HEK293 (cell line): ENCODE measurements around the gene NDUFV1.

Experiments used
- CTCF ChIA-PET: fragments of 350-600 bp; formaldehyde crosslinking; extraction: SDS; loops from one replicate; lab custom pipeline; 2021; ENCODE audit warnings: antibody characterized with exemption; lab: Yijun Ruan, JAX
- POLR2A ChIA-PET: fragments of 300-600 bp; formaldehyde crosslinking; extraction: SDS; loops from one replicate; lab custom pipeline; 2020; ENCODE audit warnings: antibody characterized with exemption, inconsistent platforms; lab: Yijun Ruan, JAX
- H3K27ac ChIP-seq: fragments of 200-500 bp; sonication (Bioruptor generic); 2 replicates; pipeline ENCODE4 v1.5.1; 2014; ENCODE audit warnings: low read depth, low read length, control low read depth, inconsistent platforms; ENCODE audit errors: extremely low read depth
- H3K36me3 ChIP-seq, 2 experiments: fragments of 200-500 bp in 1 of 2; sonication (Bioruptor generic) in 1 of 2; 1 replicate in 1 of 2; 2 replicates in 1 of 2; pipeline ENCODE4 v1.5.1; 2014 to 2017; ENCODE audit warnings: inconsistent platforms in 2 of 2, low read length in 2 of 2; ENCODE audit not compliant: control insufficient read depth in 2 of 2, insufficient read depth in 1 of 2
- H3K4me1 ChIP-seq: fragments of 200-500 bp; sonication (Bioruptor generic); 2 replicates; pipeline ENCODE4 v1.5.1; 2014; ENCODE audit warnings: mild to moderate bottlenecking, low read length, inconsistent platforms; ENCODE audit not compliant: control insufficient read depth, insufficient read depth
- H3K4me3 ChIP-seq: 2 replicates; pipeline ENCODE4 v1.5.1; 2011; ENCODE audit warnings: low read depth, mild to moderate bottlenecking, control low read depth, low read length, moderate library complexity
- H3K9me3 ChIP-seq: fragments of 200-500 bp; sonication (Bioruptor generic); 2 replicates; pipeline ENCODE4 v1.5.1; 2014; ENCODE audit warnings: low read depth, low read length, inconsistent platforms; ENCODE audit not compliant: control insufficient read depth, insufficient read depth
- FEZF1 ChIP-seq: fragments of 450-650 bp; formaldehyde crosslinking; IDR thresholded peaks from 2 replicates; pipeline ENCODE4 v1.5.1; 2016; ENCODE audit warnings: missing biosample characterization, missing genetic modification characterization
- GLIS1 ChIP-seq: fragments of 450-650 bp; formaldehyde crosslinking; IDR thresholded peaks from 2 replicates; pipeline ENCODE4 v1.5.1; 2016; ENCODE audit warnings: missing biosample characterization, missing genetic modification characterization
- MZF1 ChIP-seq: fragments of 450-650 bp; formaldehyde crosslinking; IDR thresholded peaks from 2 replicates; pipeline ENCODE4 v1.5.1; 2017; ENCODE audit warnings: missing biosample characterization, missing genetic modification characterization, borderline replicate concordance
- OSR2 ChIP-seq: fragments of 450-650 bp; formaldehyde crosslinking; IDR thresholded peaks from 2 replicates; pipeline ENCODE4 v1.5.1; 2016; ENCODE audit warnings: missing biosample characterization, missing genetic modification characterization
- REPIN1 ChIP-seq: fragments of 450-650 bp; formaldehyde crosslinking; IDR thresholded peaks from 2 replicates; pipeline ENCODE4 v1.5.1; 2017; ENCODE audit warnings: missing biosample characterization, missing genetic modification characterization, low read depth
- SCRT1 ChIP-seq: fragments of 450-650 bp; formaldehyde crosslinking; IDR thresholded peaks from 2 replicates; pipeline ENCODE4 v1.5.1; 2016; ENCODE audit warnings: missing biosample characterization, missing genetic modification characterization, borderline replicate concordance
- SCRT2 ChIP-seq: fragments of 450-650 bp; formaldehyde crosslinking; IDR thresholded peaks from 2 replicates; pipeline ENCODE4 v1.5.1; 2016; ENCODE audit warnings: missing biosample characterization, missing genetic modification characterization
- TCF7L2 ChIP-seq: IDR thresholded peaks from 2 replicates; pipeline ENCODE4 v1.6.1; 2011; ENCODE audit warnings: low read depth, mild to moderate bottlenecking, inconsistent platforms, low read length, moderate library complexity, borderline replicate concordance
- ZFP69B ChIP-seq: fragments of 450-650 bp; formaldehyde crosslinking; IDR thresholded peaks from 2 replicates; pipeline ENCODE4 v1.5.1; 2016; ENCODE audit warnings: missing biosample characterization, missing genetic modification characterization
- ZNF155 ChIP-seq: fragments of 450-650 bp; formaldehyde crosslinking; IDR thresholded peaks from 2 replicates; pipeline ENCODE4 v1.5.1; 2016; ENCODE audit warnings: missing biosample characterization, missing genetic modification characterization
- ZNF23 ChIP-seq: fragments of 450-650 bp; formaldehyde crosslinking; IDR thresholded peaks from 2 replicates; pipeline ENCODE4 v1.5.1; 2016; ENCODE audit warnings: missing biosample characterization, missing genetic modification characterization, borderline replicate concordance
- ZNF426 ChIP-seq: fragments of 450-650 bp; formaldehyde crosslinking; IDR thresholded peaks from 2 replicates; pipeline ENCODE4 v1.5.1; 2017; ENCODE audit warnings: missing biosample characterization, missing genetic modification characterization, mild to moderate bottlenecking, inconsistent platforms, moderate library complexity
- ZNF48 ChIP-seq: fragments of 450-650 bp; formaldehyde crosslinking; IDR thresholded peaks from 2 replicates; pipeline ENCODE4 v1.5.1; 2016; ENCODE audit warnings: missing biosample characterization, missing genetic modification characterization
- ZNF600 ChIP-seq: fragments of 450-650 bp; formaldehyde crosslinking; IDR thresholded peaks from 2 replicates; pipeline ENCODE4 v1.5.1; 2016; ENCODE audit warnings: missing biosample characterization, missing genetic modification characterization
- ZNF623 ChIP-seq: fragments of 450-650 bp; formaldehyde crosslinking; IDR thresholded peaks from 2 replicates; pipeline ENCODE4 v1.5.1; 2016; ENCODE audit warnings: missing biosample characterization, missing genetic modification characterization
- ZSCAN16 ChIP-seq: fragments of 450-650 bp; formaldehyde crosslinking; IDR thresholded peaks from 2 replicates; pipeline ENCODE4 v1.5.1; 2016; ENCODE audit warnings: missing biosample characterization, missing genetic modification characterization
- ZXDB ChIP-seq: fragments of 450-650 bp; formaldehyde crosslinking; IDR thresholded peaks from 2 replicates; pipeline ENCODE4 v1.5.1; 2016; ENCODE audit warnings: missing biosample characterization, missing genetic modification characterization
- TF ChIP-seq, protein P1 (sequence below): fragments of 450-650 bp; formaldehyde crosslinking; IDR thresholded peaks from 2 replicates; pipeline ENCODE4 v1.5.1; 2016; ENCODE audit warnings: missing biosample characterization, missing genetic modification characterization
- TF ChIP-seq, protein P2 (sequence below): fragments of 450-650 bp; formaldehyde crosslinking; IDR thresholded peaks from 2 replicates; pipeline ENCODE4 v1.5.1; 2016; ENCODE audit warnings: missing biosample characterization, missing genetic modification characterization
- TF ChIP-seq, protein P3 (sequence below): fragments of 450-650 bp; formaldehyde crosslinking; IDR thresholded peaks from 2 replicates; pipeline ENCODE4 v1.5.1; 2017; ENCODE audit warnings: missing biosample characterization, missing genetic modification characterization

Gene NDUFV1

DNA sequence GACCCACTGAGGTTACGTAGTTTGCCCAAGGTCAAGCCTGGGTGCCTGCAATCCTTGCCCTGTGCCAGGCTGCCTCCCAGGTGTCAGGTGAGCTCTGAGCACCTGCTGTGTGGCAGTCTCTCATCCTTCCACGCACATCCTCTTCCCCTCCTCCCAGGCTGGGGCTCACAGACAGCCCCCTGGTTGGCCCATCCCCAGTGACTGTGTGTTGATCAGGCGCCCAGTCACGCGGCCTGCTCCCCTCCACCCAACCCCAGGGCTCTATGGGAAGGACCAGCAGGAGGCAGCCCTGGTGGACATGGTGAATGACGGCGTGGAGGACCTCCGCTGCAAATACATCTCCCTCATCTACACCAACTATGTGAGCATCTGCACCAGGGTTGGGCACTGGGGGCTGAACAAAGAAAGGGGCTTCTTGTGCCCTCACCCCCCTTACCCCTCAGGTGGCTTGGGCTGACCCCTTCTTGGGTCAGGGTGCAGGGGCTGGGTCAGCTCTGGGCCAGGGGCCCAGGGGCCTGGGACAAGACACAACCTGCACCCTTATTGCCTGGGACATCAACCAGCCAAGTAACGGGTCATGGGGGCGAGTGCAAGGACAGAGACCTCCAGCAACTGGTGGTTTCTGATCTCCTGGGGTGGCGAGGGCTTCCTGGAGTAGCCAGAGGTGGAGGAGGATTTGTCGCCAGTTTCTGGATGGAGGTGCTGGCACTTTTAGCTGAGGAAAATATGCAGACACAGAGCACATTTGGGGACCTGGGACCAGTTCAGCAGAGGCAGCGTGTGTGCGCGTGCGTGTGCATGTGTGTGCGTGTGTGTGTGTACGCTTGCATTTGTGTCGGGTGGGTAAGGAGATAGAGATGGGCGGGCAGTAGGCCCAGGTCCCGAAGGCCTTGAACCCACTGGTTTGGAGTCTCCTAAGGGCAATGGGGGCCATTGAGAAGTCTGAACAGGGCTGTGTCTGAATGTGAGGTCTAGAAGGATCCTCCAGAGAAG is 21.6 kb upstream of the NDUFV1 start:
- Histone ChIP-seq H3K9me3 (no peaks in the 10 kb centered on the region), H3K27ac (no peak overlapping the region), H3K4me1 (no peaks in the 10 kb centered on the region), H3K36me3 (peaks cover 0 to 36% of the 10 kb centered on the region in 2 experiments; a peak in 1 of 3 replicates), H3K4me3 (no peak overlapping the region)
- POLR2A ChIA-PET, result no interaction called here
- no peak for TF ChIP-seq ZNF155 (tag by site-specific recombination)
- no peak for TF ChIP-seq ZXDB (tag by site-specific recombination)
- TF ChIP-seq ZNF426, result no peak
- no peak for TF ChIP-seq ZNF48
- no peak for TF ChIP-seq REPIN1
- TF ChIP-seq SCRT2 (tag by site-specific recombination), result peak; percentile 25; the same call in 1 of the 2 replicates
- no peak for TF ChIP-seq MZF1 (tag by site-specific recombination)
- no peak for TF ChIP-seq ZSCAN16
- CTCF ChIA-PET, result interaction anchor here (0.6 to 3.1 kb wide), 5 partner anchors 7 to 32 kb away, joined by 3 to 13 read pairs (median 5); no protein-coding TSS in a partner anchor

DNA sequence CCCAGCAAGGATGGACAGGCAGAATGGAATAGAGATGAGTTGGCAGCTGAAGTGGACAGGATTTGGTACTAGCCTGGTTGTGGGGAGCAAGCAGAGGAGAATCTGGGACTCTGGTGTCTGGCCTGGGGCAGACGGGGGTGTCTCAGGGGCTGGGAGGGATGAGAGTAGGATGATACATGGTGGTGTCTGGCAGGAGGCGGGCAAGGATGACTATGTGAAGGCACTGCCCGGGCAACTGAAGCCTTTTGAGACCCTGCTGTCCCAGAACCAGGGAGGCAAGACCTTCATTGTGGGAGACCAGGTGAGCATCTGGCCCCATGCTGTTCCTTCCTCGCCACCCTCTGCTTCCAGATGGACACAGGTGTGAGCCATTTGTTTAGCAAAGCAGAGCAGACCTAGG is 20.8 kb upstream of the NDUFV1 start:
- Histone ChIP-seq H3K4me1 (no peaks in the 10 kb centered on the region), H3K27ac (no peak overlapping the region), H3K9me3 (no peaks in the 10 kb centered on the region), H3K36me3 (peaks cover 0 to 36% of the 10 kb centered on the region in 2 experiments; a peak in 1 of 3 replicates), H3K4me3 (no peak overlapping the region)
- ChIA-PET CTCF (interaction anchor here (0.6 to 1.4 kb wide), 2 partner anchors 19 to 28 kb away, joined by 3 read pairs; no protein-coding TSS in a partner anchor), POLR2A (no interaction called here)
- TF ChIP-seq FEZF1 (tag by site-specific recombination), result no peak
- TF ChIP-seq ZNF23 (tag by site-specific recombination), result no peak
- TF ChIP-seq OSR2 (tag by site-specific recombination), result no peak
- TF ChIP-seq ZNF623 (tag by site-specific recombination), result no peak
- TF ChIP-seq TCF7L2, result no peak
- TF ChIP-seq, protein P1, sequence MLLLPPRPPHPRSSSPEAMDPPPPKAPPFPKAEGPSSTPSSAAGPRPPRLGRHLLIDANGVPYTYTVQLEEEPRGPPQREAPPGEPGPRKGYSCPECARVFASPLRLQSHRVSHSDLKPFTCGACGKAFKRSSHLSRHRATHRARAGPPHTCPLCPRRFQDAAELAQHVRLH, result no peak
- TF ChIP-seq ZXDB (tag by site-specific recombination), result no peak
- TF ChIP-seq ZNF600 (tag by site-specific recombination), result no peak
- TF ChIP-seq ZFP69B (tag by site-specific recombination), result no peak
- TF ChIP-seq GLIS1 (tag by site-specific recombination), result no peak
- TF ChIP-seq MZF1 (tag by site-specific recombination), result no peak
- TF ChIP-seq, protein P2, sequence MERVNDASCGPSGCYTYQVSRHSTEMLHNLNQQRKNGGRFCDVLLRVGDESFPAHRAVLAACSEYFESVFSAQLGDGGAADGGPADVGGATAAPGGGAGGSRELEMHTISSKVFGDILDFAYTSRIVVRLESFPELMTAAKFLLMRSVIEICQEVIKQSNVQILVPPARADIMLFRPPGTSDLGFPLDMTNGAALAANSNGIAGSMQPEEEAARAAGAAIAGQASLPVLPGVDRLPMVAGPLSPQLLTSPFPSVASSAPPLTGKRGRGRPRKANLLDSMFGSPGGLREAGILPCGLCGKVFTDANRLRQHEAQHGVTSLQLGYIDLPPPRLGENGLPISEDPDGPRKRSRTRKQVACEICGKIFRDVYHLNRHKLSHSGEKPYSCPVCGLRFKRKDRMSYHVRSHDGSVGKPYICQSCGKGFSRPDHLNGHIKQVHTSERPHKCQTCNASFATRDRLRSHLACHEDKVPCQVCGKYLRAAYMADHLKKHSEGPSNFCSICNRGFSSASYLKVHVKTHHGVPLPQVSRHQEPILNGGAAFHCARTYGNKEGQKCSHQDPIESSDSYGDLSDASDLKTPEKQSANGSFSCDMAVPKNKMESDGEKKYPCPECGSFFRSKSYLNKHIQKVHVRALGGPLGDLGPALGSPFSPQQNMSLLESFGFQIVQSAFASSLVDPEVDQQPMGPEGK (tag by site-specific recombination), result no peak
- no peak for TF ChIP-seq SCRT1 (tag by site-specific recombination)
- TF ChIP-seq, protein P3, sequence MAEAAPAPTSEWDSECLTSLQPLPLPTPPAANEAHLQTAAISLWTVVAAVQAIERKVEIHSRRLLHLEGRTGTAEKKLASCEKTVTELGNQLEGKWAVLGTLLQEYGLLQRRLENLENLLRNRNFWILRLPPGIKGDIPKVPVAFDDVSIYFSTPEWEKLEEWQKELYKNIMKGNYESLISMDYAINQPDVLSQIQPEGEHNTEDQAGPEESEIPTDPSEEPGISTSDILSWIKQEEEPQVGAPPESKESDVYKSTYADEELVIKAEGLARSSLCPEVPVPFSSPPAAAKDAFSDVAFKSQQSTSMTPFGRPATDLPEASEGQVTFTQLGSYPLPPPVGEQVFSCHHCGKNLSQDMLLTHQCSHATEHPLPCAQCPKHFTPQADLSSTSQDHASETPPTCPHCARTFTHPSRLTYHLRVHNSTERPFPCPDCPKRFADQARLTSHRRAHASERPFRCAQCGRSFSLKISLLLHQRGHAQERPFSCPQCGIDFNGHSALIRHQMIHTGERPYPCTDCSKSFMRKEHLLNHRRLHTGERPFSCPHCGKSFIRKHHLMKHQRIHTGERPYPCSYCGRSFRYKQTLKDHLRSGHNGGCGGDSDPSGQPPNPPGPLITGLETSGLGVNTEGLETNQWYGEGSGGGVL (tag by site-specific recombination), result no peak
